ENCODE results near the gene HIPK2. TPM values are rescaled to one million over a fixed set of nuclear protein-coding genes. Genes with fewer than 3 reads are reported as not detected.

The HIPK2 gene
- total RNA-seq, 1 donor from 2014 or later = 45.1 TPM

- H3K4me3 ChIP-seq (ENCODE audit: low read depth, low read length) = no peak overlapping the region
- no peak for TF ChIP-seq CTCF (conservative IDR thresholded peaks at IDR 0.05; ENCODE audit: low read depth, low read length)
- DNase-seq (ENCODE audit: low read depth) = no peak
Observed at GRCh38 chr7:139669106-139670061, 108.4 kb downstream of the HIPK2 start.

GRCh38 chr7:139667377-139667776 is 110.4 kb downstream of the HIPK2 start:
- TF ChIP-seq CTCF (conservative IDR thresholded peaks at IDR 0.05; ENCODE audit: low read depth, low read length) = no peak
- no peak overlapping the region for H3K4me3 ChIP-seq (ENCODE audit: low read depth, low read length)
- no peak for DNase-seq (ENCODE audit: low read depth)

DNA sequence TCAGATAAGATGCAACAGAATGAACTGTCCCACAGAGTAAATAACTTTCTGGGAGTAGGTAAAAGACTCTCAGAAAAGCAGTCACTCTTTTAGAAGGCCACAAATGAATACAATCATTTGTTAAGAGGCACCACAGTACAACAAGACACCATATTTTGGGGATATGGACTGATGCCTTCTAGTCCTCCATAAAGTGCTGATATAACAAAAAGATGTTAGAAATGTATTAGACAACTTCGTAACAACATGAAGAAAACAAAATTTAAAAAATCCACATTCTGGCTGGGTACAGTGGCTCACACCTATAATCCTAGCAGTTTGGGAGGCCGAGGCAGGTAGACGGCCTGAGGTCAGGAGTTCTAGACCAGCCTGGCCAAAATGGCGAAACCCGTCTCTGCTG is 111.3 kb downstream of the HIPK2 start:
- no peak for DNase-seq (ENCODE audit: low read depth)
- TF ChIP-seq CTCF (conservative IDR thresholded peaks at IDR 0.05; ENCODE audit: low read depth, low read length) = no peak
- no peak overlapping the region for H3K4me3 ChIP-seq (ENCODE audit: low read depth, low read length)

GRCh38 chr7:139664434-139664833 is 113.4 kb downstream of the HIPK2 start:
- no peak for DNase-seq (ENCODE audit: low read depth)
- no peak overlapping the region for H3K4me3 ChIP-seq (ENCODE audit: low read depth, low read length)
- TF ChIP-seq CTCF (conservative IDR thresholded peaks at IDR 0.05; ENCODE audit: low read depth, low read length) = no peak

DNA sequence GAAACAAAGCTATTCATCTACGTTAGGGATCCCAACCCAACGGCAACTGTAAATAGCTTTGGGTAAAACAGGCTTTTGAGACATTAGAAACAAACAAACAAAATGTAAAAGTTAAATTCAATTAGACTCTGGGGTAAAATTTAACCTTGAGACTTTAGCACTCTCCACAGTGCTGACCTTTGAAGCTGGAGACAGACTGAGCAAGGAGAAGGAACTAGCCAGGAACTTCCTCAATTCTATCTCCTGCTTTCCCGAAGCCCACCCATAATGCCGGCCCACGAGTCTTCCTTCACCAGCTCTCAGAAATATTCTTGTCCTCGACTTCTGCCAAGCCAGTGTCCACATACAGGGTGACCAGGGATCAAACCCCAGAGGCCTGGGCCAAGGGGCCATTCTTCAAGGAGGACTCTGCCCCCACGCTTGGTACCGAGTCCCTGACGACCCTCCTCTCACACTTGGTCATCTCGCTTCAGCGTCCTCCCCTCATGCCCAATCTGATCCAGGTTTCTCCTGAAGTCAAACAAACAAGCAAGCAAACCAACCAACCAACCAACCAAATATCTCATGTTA is 114.1 kb downstream of the HIPK2 start:
- H3K4me3 ChIP-seq (ENCODE audit: low read depth, low read length) = no peak overlapping the region
- DNase-seq (ENCODE audit: low read depth) = no peak
- no peak for TF ChIP-seq CTCF (conservative IDR thresholded peaks at IDR 0.05; ENCODE audit: low read depth, low read length)

GRCh38 chr7:139661903-139662302 is 115.9 kb downstream of the HIPK2 start:
- DNase-seq (ENCODE audit: low read depth) = no peak
- no peak overlapping the region for H3K4me3 ChIP-seq (ENCODE audit: low read depth, low read length)
- no peak for TF ChIP-seq CTCF (conservative IDR thresholded peaks at IDR 0.05; ENCODE audit: low read depth, low read length)

Data from epithelial cell of proximal tubule (primary cell).